Upper lobe of left lung (tissue), 4 donors: ENCODE results near the gene IFNL2.

Source experiments
- EP300 ChIP-seq, 4 donors: sonication (generic); formaldehyde crosslinking; IDR thresholded peaks; one replicate each; pipeline ENCODE4 v1.5.1; 2017; ENCODE audit warnings: antibody characterized with exemption in 4 of 4, control low read depth in 2 of 4
- POLR2AphosphoS5 ChIP-seq, 2 donors: sonication (generic); formaldehyde crosslinking; IDR thresholded peaks; one replicate each; pipeline ENCODE4 v1.5.1; 2017; ENCODE audit warnings: antibody characterized with exemption in 2 of 2
- TF ChIP-seq, protein P1 (sequence below), 6 experiments: fragments of 450-650 bp in 4 of 6; fragments of 200-600 bp in 2 of 6; sonication (generic) in 2 of 6; IDR thresholded peaks; one replicate each; pipeline ENCODE4 v1.5.1; 2016 to 2019; ENCODE audit warnings: antibody characterized with exemption in 6 of 6

DNA sequence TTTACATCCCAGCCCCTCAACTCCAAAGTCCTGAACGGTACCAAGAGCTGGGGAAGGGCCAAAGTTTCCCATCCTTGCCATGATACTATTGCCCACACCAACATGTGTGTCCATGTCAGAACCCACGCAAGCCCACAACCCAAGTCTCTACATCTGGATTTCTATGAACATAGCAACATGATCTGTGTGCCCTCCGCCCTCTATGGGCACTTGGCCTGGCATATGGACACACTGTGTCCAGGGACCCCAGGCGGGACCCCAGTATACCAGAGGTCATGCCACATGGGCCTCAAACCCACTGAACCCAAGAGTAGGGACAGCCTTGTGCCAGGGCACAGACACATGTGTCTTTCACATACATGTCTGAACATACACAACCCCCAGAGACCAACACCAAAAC lies 50.5 kb downstream of the IFNL2 start:
- TF ChIP-seq, protein P1, sequence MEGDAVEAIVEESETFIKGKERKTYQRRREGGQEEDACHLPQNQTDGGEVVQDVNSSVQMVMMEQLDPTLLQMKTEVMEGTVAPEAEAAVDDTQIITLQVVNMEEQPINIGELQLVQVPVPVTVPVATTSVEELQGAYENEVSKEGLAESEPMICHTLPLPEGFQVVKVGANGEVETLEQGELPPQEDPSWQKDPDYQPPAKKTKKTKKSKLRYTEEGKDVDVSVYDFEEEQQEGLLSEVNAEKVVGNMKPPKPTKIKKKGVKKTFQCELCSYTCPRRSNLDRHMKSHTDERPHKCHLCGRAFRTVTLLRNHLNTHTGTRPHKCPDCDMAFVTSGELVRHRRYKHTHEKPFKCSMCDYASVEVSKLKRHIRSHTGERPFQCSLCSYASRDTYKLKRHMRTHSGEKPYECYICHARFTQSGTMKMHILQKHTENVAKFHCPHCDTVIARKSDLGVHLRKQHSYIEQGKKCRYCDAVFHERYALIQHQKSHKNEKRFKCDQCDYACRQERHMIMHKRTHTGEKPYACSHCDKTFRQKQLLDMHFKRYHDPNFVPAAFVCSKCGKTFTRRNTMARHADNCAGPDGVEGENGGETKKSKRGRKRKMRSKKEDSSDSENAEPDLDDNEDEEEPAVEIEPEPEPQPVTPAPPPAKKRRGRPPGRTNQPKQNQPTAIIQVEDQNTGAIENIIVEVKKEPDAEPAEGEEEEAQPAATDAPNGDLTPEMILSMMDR (IDR thresholded peaks at IDR 0.05): no peak
- TF ChIP-seq EP300 (IDR thresholded peaks at IDR 0.05): no peak
- TF ChIP-seq POLR2AphosphoS5 (IDR thresholded peaks at IDR 0.05): no peak
